Smooth muscle cell (in vitro differentiated cells): ENCODE data around the gene RNPS1. TPM values are rescaled to one million over a fixed set of nuclear protein-coding genes. Genes with fewer than 3 reads are reported as not detected.

Experiments used
- DNase-seq: peaks from one replicate; lab custom pipeline; 2025; ENCODE audit not compliant: unreplicated experiment; lab: John Stamatoyannopoulos, UW
- H2AFZ ChIP-seq: fragments of 200-600 bp; sonication (generic); 2 replicates; pipeline ENCODE4 v1.6.0; 2016; ENCODE audit warnings: antibody characterized with exemption, low read depth, mild to moderate bottlenecking
- H3F3A ChIP-seq: fragments of 200-600 bp; sonication (generic); 2 replicates; pipeline ENCODE4 v1.6.0; 2017; ENCODE audit warnings: antibody characterized with exemption, low read depth
- H3K27ac ChIP-seq: fragments of 200-600 bp; sonication (generic); 2 replicates; pipeline ENCODE4 v1.5.1; 2016; ENCODE audit warnings: low read depth, mild to moderate bottlenecking
- H3K27me3 ChIP-seq: fragments of 200-600 bp; sonication (generic); 2 replicates; pipeline ENCODE4 v1.6.1; 2016; ENCODE audit warnings: low read depth, mild to moderate bottlenecking
- H3K36me3 ChIP-seq: fragments of 200-600 bp; sonication (generic); 2 replicates; pipeline ENCODE4 v1.5.1; 2016; ENCODE audit warnings: low read depth
- H3K4me1 ChIP-seq: fragments of 200-600 bp; sonication (generic); 2 replicates; pipeline ENCODE4 v1.5.1; 2016; ENCODE audit warnings: low read depth
- H3K4me2 ChIP-seq: fragments of 200-600 bp; sonication (generic); 2 replicates; pipeline ENCODE4 v1.6.0; 2016; ENCODE audit warnings: mild to moderate bottlenecking
- H3K4me3 ChIP-seq: fragments of 200-600 bp; sonication (generic); 2 replicates; pipeline ENCODE4 v1.5.1; 2016; ENCODE audit warnings: mild to moderate bottlenecking
- H3K79me2 ChIP-seq: fragments of 200-600 bp; sonication (generic); 2 replicates; pipeline ENCODE4 v1.6.0; 2016; ENCODE audit warnings: low read depth, mild to moderate bottlenecking
- H3K9ac ChIP-seq: fragments of 200-600 bp; sonication (generic); 2 replicates; pipeline ENCODE4 v1.6.0; 2016; ENCODE audit warnings: low read depth
- H3K9me3 ChIP-seq: fragments of 200-600 bp; sonication (generic); replicated peaks from 2 replicates; pipeline ENCODE4 v1.5.1; 2016; ENCODE audit warnings: low read depth
- H4K20me1 ChIP-seq: fragments of 200-600 bp; sonication (generic); 2 replicates; pipeline ENCODE4 v1.6.0; 2016; ENCODE audit warnings: low read depth
- CTCF ChIP-seq: fragments of 200-600 bp; sonication (generic); IDR thresholded peaks from 2 replicates; pipeline ENCODE4 v1.5.1; 2017; ENCODE audit warnings: borderline replicate concordance, mild to moderate bottlenecking, antibody characterized with exemption; ENCODE audit not compliant: insufficient read depth, poor library complexity, severe bottlenecking
- WGBS: methylation state at CpG from one replicate; pipeline ENCODE4 v1.1.7; 2016; ENCODE audit warnings: low lambda C conversion rate; 5-methylcytosine and 5-hydroxymethylcytosine counted together
- polyA plus RNA-seq: library from polyadenylated mRNA; unstranded; fragments of >200 nt; fragmentation: Nextera tagmentation; extraction: Ambion mirVana; gene quantifications from 2 replicates; pipeline ENCODE4 v1.2.1, GENCODE V29; 2016
- total RNA-seq: library from RNA; depleted of rRNA; stranded (reverse); fragments of >200 nt; gene quantifications from 2 replicates; pipeline ENCODE4 v1.2.3, GENCODE V29; 2014

RNPS1 gene
- total and polyA plus RNA-seq, 2 experiments from 2014 or later = 87.9 to 192 TPM

- no peak for DNase-seq
- no peaks in the 10 kb centered on the region for H3K36me3 ChIP-seq
- H3K4me2 ChIP-seq = peak overlapping the region; percentile 99
- H4K20me1 ChIP-seq = peaks cover 15% of the 10 kb centered on the region
- H2AFZ ChIP-seq = no peak overlapping the region
- H3K4me1 ChIP-seq = peaks cover 13% of the 10 kb centered on the region
- H3F3A ChIP-seq = no peaks in the 10 kb centered on the region
- H3K4me3 ChIP-seq = peak overlapping the region; percentile 90
- H3K79me2 ChIP-seq = peaks cover 19% of the 10 kb centered on the region
- WGBS = 85% methylated on average over 19 of the region's 19 CpGs
- TF ChIP-seq CTCF = no peak
- H3K27ac ChIP-seq = no peak overlapping the region
- H3K9ac ChIP-seq = peak overlapping the region; percentile 81
- H3K27me3 ChIP-seq = no peaks in the 10 kb centered on the region
- no peaks in the 10 kb centered on the region for H3K9me3 ChIP-seq
Measured at GRCh38 chr16:2212362-2213324, 55.3 kb downstream of the RNPS1 start.

GRCh38 chr16:2211923-2212347 lies 56.0 kb downstream of the RNPS1 start:
- no peaks in the 10 kb centered on the region for H3F3A ChIP-seq
- no peak for TF ChIP-seq CTCF
- no peak overlapping the region for H3K4me3 ChIP-seq
- no peak overlapping the region for H2AFZ ChIP-seq
- no peak for DNase-seq
- no peaks in the 10 kb centered on the region for H3K36me3 ChIP-seq
- no peaks in the 10 kb centered on the region for H3K9me3 ChIP-seq
- no peak overlapping the region for H3K4me2 ChIP-seq
- WGBS = 96% methylated on average over 11 of the region's 11 CpGs
- H4K20me1 ChIP-seq = peaks cover 15% of the 10 kb centered on the region
- no peak overlapping the region for H3K9ac ChIP-seq
- peaks cover 13% of the 10 kb centered on the region for H3K4me1 ChIP-seq
- H3K27ac ChIP-seq = no peak overlapping the region
- peaks cover 19% of the 10 kb centered on the region for H3K79me2 ChIP-seq
- no peaks in the 10 kb centered on the region for H3K27me3 ChIP-seq

- Histone ChIP-seq H4K20me1 (peaks cover 15% of the 10 kb centered on the region), H3K4me3 (no peak within 1 kb of the TSS), H3K79me2 (peaks cover 26% of the 10 kb centered on the region), H3K9ac (no peak within 1 kb of the TSS), H3K4me1 (peaks cover 13% of the 10 kb centered on the region), H3K27me3 (no peaks in the 10 kb centered on the region), H3F3A (no peaks in the 10 kb centered on the region), H3K27ac (no peak within 1 kb of the TSS), H3K4me2 (no peak within 1 kb of the TSS), H3K36me3 (no peaks in the 10 kb centered on the region), H3K9me3 (no peaks in the 10 kb centered on the region), H2AFZ (no peak within 1 kb of the TSS)
- no peak for TF ChIP-seq CTCF
- no peak for DNase-seq
- 82% methylated on average over 24 of the region's 24 CpGs for WGBS
Measured at GRCh38 chr16:2210386-2211365, 57.2 kb downstream of the RNPS1 start, which contains the start of gene BRICD5. Gene BRICD5, minus strand, starts transcription at chr16:2210863. Its CDS starts 30 bp downstream, at chr16:2210833.
